ENCODE data around the gene SLC30A5. TPM values are rescaled to one million over a fixed set of nuclear protein-coding genes. Genes with fewer than 3 reads are reported as not detected.

Gene SLC30A5
- total RNA-seq, 2 experiments from 2014 or later, result 30.2 to 42.6 TPM

DNA sequence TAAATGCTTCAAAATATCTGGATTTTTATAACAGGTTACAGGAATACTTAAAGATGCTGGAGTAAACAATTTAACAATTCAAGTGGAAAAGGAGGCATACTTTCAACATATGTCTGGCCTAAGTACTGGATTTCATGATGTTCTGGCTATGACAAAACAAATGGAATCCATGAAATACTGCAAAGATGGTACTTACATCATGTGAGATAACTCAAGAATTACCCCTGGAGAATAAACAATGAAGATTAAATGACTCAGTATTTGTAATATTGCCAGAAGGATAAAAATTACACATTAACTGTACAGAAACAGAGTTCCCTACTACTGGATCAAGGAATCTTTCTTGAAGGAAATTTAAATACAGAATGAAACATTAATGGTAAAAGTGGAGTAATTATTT is 35.6 kb downstream of the SLC30A5 start:
- TF ChIP-seq, protein P1, sequence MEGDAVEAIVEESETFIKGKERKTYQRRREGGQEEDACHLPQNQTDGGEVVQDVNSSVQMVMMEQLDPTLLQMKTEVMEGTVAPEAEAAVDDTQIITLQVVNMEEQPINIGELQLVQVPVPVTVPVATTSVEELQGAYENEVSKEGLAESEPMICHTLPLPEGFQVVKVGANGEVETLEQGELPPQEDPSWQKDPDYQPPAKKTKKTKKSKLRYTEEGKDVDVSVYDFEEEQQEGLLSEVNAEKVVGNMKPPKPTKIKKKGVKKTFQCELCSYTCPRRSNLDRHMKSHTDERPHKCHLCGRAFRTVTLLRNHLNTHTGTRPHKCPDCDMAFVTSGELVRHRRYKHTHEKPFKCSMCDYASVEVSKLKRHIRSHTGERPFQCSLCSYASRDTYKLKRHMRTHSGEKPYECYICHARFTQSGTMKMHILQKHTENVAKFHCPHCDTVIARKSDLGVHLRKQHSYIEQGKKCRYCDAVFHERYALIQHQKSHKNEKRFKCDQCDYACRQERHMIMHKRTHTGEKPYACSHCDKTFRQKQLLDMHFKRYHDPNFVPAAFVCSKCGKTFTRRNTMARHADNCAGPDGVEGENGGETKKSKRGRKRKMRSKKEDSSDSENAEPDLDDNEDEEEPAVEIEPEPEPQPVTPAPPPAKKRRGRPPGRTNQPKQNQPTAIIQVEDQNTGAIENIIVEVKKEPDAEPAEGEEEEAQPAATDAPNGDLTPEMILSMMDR (conservative IDR thresholded peaks at IDR 0.05; ENCODE audit: low read length), result no peak
- no peak for TF ChIP-seq EZH2phosphoT487 (IDR thresholded peaks at IDR 0.05; ENCODE audit: borderline replicate concordance, low read depth, low read length)
- H3K4me3 ChIP-seq (ENCODE audit: low read depth, low read length, poor library complexity, severe bottlenecking), result no peak overlapping the region
- H3K36me3 ChIP-seq (ENCODE audit: insufficient read depth, low read length), result peaks cover 60% of the 10 kb centered on the region
- no peaks in the 10 kb centered on the region for H3K4me1 ChIP-seq (ENCODE audit: insufficient read depth, low read length, poor library complexity, severe bottlenecking)
- H4K20me1 ChIP-seq (ENCODE audit: insufficient read depth, low read length), result no peaks in the 10 kb centered on the region
- ChIA-PET CTCF (ENCODE audit: unreplicated experiment) (no interaction called here), POLR2A (no interaction called here)
- H3K9me2 ChIP-seq (ENCODE audit: insufficient read depth, low read length), result no peaks in the 10 kb centered on the region
- no peak overlapping the region for H3K27ac ChIP-seq (ENCODE audit: low read depth, low read length, poor library complexity, severe bottlenecking)
- H2AFZ ChIP-seq (ENCODE audit: low read length), result no peak overlapping the region
- DNase-seq (ENCODE audit: low spot score), result no peak
- H3K4me2 ChIP-seq (ENCODE audit: low read length), result no peak overlapping the region
- BruUV-seq (replicated peaks), result no TSS peak
- intact Hi-C loops (cut with micrococcal nuclease; ENCODE audit: unreplicated experiment), result no loop called here
- H3K79me2 ChIP-seq (ENCODE audit: insufficient read depth, low read depth, low read length), result no peaks in the 10 kb centered on the region
- no peaks in the 10 kb centered on the region for H3K9me3 ChIP-seq (ENCODE audit: low read length)

DNA sequence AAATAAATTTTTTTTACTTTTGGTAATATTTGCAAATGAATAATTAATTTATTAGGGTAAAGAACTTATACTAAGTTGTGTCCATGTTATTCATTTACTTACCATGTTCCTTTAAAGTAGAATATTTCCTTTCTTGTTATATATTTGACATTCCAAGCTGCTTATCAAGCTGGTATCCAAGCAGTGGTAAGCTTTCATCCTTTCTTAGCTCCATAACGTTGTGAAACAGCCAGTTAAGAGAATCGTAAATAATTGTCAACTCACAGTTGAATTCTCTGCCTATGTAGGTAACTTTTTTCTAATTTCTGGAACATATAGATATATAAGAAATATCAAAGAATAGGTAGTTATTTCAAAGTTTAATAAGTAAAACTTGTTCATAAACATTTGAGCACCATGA is 36.4 kb downstream of the SLC30A5 start:
- Histone ChIP-seq H4K20me1 (ENCODE audit: insufficient read depth, low read length) (no peaks in the 10 kb centered on the region), H3K4me2 (ENCODE audit: low read length) (no peak overlapping the region), H3K4me3 (ENCODE audit: low read depth, low read length, poor library complexity, severe bottlenecking) (no peak overlapping the region), H3K36me3 (ENCODE audit: insufficient read depth, low read length) (peaks cover 52% of the 10 kb centered on the region), H3K9me3 (ENCODE audit: low read length) (no peaks in the 10 kb centered on the region), H3K9me2 (ENCODE audit: insufficient read depth, low read length) (no peaks in the 10 kb centered on the region), H3K4me1 (ENCODE audit: insufficient read depth, low read length, poor library complexity, severe bottlenecking) (no peaks in the 10 kb centered on the region), H3K27ac (ENCODE audit: low read depth, low read length, poor library complexity, severe bottlenecking) (no peak overlapping the region), H2AFZ (ENCODE audit: low read length) (no peak overlapping the region), H3K79me2 (ENCODE audit: insufficient read depth, low read depth, low read length) (no peaks in the 10 kb centered on the region)
- DNase-seq (ENCODE audit: low spot score), result no peak
- ChIA-PET POLR2A (no interaction called here), CTCF (ENCODE audit: unreplicated experiment) (interaction anchor here (0.6 kb wide), 1 partner anchor 11 kb away, joined by 3 read pairs; no protein-coding TSS in a partner anchor)
- no peak for TF ChIP-seq EZH2phosphoT487 (IDR thresholded peaks at IDR 0.05; ENCODE audit: borderline replicate concordance, low read depth, low read length)
- TF ChIP-seq, protein P1 (conservative IDR thresholded peaks at IDR 0.05; ENCODE audit: low read length), result no peak
- intact Hi-C loops (cut with micrococcal nuclease; ENCODE audit: unreplicated experiment), result no loop called here
- no TSS peak for BruUV-seq (replicated peaks)

DNA sequence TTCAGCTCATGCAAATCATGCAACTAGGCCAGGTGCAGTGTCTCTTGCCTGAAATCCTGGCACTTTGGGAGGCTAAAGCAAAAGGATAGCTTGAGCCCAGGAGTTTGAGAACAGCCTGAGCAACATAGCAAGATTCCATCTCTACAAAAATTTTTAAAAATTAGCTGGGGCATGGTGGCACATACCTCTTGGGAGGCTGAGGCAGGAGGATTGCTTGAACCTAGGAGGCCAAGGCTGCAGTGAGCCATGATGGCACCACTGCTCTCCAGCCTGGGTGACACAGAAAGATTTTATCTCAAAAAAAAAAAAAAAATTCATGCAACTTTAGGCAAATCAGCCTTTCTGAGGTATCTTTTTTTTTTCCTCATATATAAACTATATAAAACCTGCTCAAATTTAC is 37.5 kb downstream of the SLC30A5 start:
- H3K4me3 ChIP-seq (ENCODE audit: low read depth, low read length, poor library complexity, severe bottlenecking), result no peak overlapping the region
- H3K9me3 ChIP-seq (ENCODE audit: low read length), result no peaks in the 10 kb centered on the region
- H4K20me1 ChIP-seq (ENCODE audit: insufficient read depth, low read length), result no peaks in the 10 kb centered on the region
- peaks cover 43% of the 10 kb centered on the region for H3K36me3 ChIP-seq (ENCODE audit: insufficient read depth, low read length)
- H2AFZ ChIP-seq (ENCODE audit: low read length), result no peak overlapping the region
- BruUV-seq (replicated peaks), result no TSS peak
- no peak overlapping the region for H3K27ac ChIP-seq (ENCODE audit: low read depth, low read length, poor library complexity, severe bottlenecking)
- H3K9me2 ChIP-seq (ENCODE audit: insufficient read depth, low read length), result no peaks in the 10 kb centered on the region
- H3K79me2 ChIP-seq (ENCODE audit: insufficient read depth, low read depth, low read length), result no peaks in the 10 kb centered on the region
- H3K4me2 ChIP-seq (ENCODE audit: low read length), result no peak overlapping the region
- ChIA-PET CTCF (ENCODE audit: unreplicated experiment) (no interaction called here), POLR2A (interaction anchor here (0.7 kb wide), 1 partner anchor 31 kb away, joined by 4 read pairs; no protein-coding TSS in a partner anchor)
- intact Hi-C loops (cut with micrococcal nuclease; ENCODE audit: unreplicated experiment), result no loop called here
- DNase-seq (ENCODE audit: low spot score), result no peak
- TF ChIP-seq, protein P1 (conservative IDR thresholded peaks at IDR 0.05; ENCODE audit: low read length), result no peak
- TF ChIP-seq EZH2phosphoT487 (IDR thresholded peaks at IDR 0.05; ENCODE audit: borderline replicate concordance, low read depth, low read length), result no peak
- H3K4me1 ChIP-seq (ENCODE audit: insufficient read depth, low read length, poor library complexity, severe bottlenecking), result peaks cover 7% of the 10 kb centered on the region

All from OCI-LY7 (cell line).